ENCODE data around the gene KIAA1328.

DNA sequence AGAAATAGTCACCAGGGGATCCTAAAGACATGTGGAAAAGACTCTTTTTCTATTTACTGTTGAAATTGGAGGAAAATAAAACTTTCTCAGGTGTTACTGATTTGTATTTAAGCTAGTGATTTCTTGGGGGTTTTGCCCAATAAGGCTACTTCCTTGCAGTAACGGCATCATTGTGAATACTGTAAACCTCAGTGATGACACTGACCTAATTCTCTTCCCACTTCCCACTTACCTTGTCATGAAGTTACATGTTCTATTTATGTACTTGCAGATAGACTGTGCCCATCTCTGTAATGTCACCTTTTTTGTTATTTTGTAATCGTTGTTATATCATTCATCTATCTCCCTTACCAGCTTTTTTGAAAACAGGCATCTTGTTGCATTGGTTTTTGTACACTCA is 134.5 kb downstream of the KIAA1328 start:
- no peak for TF ChIP-seq EZH2 (IDR thresholded peaks at IDR 0.05; ENCODE audit: insufficient read depth, poor library complexity, severe bottlenecking)
- no peak for TF ChIP-seq EZH2phosphoT487 (IDR thresholded peaks at IDR 0.05; ENCODE audit: insufficient read depth, low read depth)
